Endometrial microvascular endothelial cells (primary cell): Measurements from ENCODE around the gene EYA3. TPM values are rescaled to one million over a fixed set of nuclear protein-coding genes. Genes with fewer than 3 reads are reported as not detected.

Experiments used
- in situ Hi-C: cut with HindIII; loops from 2 replicates; pipeline ENCODE4 v1.10.0; 2017; ENCODE audit warnings: low sequenced_read_pairs, low pct_unique_long_range_greater_than_20kb; ENCODE audit errors: inconsistent ontology term
- total RNA-seq: library from RNA; depleted of rRNA; stranded (reverse); fragments of >200 nt; gene quantifications from one replicate; pipeline ENCODE4 v1.2.3, GENCODE V29; 2015; ENCODE audit errors: inconsistent ontology term

The EYA3 gene, protein sequence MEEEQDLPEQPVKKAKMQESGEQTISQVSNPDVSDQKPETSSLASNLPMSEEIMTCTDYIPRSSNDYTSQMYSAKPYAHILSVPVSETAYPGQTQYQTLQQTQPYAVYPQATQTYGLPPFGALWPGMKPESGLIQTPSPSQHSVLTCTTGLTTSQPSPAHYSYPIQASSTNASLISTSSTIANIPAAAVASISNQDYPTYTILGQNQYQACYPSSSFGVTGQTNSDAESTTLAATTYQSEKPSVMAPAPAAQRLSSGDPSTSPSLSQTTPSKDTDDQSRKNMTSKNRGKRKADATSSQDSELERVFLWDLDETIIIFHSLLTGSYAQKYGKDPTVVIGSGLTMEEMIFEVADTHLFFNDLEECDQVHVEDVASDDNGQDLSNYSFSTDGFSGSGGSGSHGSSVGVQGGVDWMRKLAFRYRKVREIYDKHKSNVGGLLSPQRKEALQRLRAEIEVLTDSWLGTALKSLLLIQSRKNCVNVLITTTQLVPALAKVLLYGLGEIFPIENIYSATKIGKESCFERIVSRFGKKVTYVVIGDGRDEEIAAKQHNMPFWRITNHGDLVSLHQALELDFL
- total RNA-seq: 15.1 TPM

DNA sequence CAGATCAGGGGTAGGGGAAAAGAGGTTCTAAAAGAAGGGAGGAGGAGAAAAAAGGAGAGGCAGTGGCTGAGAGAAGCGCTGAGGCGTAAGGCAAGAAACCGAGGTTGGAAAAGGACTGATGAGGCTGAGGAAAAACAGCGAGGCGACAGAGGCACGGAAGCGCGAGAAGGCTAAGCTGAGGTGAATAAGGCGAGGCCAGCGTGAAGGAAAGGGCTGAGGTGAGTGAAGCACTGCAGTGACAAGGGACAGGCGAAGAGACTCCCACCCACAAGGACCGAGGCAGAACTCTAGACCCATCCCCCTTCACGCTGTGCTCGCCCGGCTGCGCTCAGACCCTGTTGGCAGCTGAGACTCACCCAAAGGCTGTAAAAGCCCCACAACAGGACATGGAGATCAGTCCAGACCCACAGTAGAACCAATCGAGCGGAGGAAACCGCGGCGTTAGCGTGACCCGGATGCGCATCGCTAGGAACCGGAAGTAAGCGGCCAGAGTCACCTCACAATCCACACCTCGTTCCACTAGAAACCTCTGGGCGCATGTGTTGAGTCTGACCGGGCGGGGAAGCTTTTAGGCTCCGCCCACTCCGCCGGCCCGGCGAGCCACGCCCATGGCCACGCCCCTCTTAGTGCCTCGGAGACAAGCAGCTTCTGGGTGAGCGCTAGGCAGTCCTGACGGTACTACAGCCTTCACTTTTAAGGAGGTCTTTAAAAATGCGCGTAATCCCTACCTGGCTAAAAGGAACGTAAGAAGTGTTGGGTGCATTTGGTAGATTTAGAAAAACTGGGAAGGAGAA is at the start of gene EYA3:
Gene EYA3, minus strand, starts transcription at position 443 of the 794 bp plus-strand sequence. CDS start 30,584 bp downstream, outside the sequence.
- in situ Hi-C loops: no loop called here

DNA sequence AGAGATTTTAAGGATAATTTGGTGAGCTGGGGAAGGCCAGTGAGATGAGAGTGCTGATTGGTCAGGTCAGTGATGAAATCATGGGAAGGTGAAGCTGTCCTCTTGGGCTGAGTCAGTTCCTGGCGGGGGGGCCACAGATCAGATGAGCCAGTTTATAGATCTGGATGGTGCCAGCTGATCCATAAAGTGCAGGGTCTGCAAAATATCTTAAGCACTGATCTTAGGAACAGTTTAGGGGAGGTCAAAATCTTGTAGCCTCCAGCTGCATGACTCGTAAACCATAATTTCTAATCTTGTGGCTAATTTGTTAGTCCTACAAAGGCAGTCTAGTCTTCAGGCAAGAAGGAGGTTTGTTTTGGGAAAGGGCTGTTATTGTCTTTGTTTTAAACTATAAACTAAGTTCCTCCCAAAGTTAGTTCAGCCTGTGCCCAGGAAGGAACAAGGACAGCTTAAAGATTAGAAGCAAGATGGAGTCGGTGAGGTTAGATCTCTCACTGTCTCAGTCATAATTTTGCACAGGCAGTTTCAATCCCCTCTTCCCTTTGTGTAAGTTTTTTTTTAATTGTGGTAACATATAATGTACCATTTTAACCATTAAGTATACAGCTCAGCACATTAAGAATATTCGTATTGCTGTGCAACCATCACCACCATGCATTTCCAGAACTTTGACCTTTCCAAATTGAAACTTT is 48.7 kb upstream of the EYA3 start:
- in situ Hi-C loops: no loop called here

DNA sequence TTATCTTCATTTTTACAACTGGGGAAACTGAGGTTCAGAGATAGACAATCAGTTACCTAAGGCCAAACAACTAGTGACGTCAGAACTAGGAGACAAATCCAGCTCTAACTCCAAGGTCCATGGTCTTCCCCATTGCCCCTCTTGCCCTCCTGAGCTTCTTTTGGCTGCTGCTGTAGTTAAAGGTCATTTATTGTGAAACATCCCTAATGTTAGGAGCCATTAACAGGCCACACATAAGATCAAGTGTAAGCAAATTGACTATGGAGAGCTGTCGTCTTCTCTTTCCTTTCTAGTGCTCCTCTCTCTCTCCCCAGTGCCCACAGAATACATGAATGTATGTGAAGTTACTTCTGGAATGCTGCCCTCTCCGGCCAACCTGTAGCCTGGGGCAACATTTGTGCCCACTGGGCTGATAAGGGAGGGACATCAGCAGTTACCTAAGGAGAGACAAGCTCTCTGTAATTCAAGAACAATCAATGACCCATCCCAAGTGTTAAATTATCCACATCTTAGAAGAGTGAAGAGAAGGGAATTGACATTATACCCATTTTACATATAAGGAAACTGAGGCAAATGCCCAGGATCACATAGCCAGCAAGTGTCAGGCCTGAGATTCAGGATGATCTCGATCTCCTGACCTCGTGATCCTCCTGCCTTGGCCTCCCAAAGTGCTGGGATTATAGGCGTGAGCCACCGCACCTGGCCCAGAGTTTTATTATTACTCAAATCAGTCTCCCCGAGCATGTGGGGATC is 47.9 kb upstream of the EYA3 start:
- in situ Hi-C loops: no loop called here

DNA sequence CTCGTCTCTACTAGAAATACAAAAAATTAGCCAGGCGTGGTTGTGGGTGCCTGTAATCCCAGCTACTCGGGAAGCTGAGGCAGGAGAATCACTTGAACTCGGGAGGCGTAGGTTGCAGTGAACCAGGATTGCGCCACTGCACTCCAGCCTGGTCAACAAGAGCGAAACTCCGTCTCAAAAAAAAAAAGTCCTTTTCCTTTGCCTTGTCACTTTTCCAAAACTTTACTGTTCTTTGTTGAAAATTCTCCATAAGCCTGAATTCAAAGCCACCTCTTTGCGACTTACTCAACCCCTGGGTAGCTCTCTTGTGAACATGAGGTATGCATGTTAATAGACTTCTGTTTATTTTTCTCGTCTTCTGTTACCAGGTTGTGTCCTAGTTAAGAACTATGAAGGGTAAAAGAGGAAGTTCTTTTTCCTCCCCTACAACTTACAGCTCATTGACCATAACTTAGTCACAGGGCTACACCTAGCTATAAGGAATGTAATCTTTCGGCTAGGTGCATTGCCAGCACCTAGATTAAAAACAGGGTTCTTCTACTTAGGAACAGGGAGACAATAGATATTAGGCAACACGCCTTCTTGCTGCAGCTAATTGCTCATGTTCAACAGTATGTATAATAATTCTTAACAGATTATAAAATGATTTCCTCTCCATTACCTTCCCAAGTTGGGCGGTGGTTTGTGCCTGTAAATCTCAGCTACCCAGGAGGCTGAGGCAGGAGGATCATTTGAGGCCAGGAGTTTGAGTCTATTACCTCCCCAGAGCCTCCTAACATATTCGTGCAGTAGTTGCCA is 47.2 kb upstream of the EYA3 start:
- in situ Hi-C loops: no loop called here

DNA sequence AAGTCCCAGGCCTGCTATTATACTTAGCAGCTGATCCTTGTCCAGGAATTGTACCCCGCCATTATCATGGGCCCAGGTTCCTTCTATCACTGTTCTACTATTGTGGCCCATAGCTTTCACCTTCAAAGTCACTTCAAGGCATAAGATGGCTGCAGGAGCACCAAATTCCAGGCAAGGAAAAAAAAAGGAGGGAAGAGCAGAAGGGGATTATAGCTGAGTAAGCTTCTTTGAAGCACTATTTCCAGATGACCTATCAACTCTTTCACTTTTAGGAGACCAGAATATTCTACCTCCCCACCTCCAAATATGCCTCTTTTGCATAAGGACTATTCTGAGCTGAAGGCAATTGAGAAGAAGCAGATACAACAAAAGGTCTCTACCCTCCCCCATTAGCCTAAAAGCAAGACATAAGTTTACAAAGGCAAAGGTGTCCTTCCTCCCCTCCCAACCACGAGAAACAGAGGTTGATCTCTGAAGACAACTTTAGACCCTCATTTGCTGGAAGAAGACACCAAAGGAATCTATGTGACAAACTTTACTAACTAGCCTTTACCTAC is 46.3 kb upstream of the EYA3 start:
- in situ Hi-C loops: no loop called here

DNA sequence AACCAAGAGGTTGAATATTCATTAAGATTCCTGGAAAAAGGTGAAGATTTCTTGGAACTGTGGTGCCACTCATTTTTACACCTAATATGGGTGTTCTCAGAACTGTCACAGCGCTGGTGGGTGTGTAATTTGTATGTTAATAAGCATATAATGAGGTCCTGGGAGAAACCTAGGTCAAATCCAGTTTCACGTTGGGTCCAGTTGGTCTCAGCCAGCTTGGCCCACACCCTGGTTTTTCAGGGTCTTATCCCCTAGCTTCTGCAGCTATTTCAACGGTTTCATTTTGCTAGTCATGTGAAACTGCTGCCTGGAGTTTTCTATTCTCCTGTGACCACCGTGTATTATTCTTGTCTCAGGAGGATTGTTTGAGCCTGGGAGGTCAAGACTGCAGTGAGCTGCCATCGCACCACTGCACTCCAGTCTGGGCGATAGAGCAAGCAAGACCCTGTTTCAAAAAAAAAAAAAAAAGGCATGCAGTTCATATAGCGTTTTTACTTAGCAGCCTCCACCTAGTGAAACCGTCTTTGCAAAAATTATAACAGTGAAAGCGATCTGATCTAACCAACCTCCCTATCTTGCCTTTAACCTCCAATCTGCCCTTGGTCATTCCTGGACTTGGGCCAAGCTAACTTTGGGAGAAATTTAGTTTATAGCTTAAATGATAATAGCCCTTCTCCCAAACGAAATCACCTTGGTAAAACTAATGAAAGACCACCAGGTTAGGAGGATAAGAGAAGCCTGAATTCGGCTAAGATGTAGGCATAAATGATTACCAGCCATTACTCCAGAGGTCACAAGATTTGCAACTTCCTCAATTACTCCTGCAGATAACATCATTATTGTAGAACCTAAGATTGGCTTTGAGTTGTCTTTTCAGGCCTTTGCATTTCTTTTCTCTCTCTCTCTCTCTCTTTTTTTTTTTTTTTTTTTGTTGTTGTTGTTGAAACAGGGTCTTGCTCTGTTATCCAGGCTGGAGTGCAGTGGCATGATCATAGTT is 44.1 kb upstream of the EYA3 start:
- in situ Hi-C loops: no loop called here

DNA sequence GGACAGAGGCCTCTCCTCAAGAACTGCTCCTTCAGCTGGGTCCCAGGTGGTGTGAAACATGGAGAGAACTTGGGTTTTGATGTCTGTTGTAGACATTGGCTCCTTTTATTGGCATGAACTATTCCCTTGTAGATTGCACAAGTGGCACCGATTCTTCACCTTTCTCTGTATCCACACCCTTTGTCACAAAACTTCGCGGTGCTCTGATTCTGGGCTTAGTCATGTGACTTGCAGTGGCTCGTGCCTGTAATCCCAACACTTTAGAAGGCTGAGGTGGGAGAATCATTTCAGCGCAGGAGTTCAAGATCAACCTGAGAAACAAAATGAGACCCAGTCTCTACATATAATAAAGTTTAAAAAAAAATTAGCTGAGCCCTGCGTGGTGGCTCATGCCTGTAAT is 42.5 kb upstream of the EYA3 start:
- in situ Hi-C loops: no loop called here

DNA sequence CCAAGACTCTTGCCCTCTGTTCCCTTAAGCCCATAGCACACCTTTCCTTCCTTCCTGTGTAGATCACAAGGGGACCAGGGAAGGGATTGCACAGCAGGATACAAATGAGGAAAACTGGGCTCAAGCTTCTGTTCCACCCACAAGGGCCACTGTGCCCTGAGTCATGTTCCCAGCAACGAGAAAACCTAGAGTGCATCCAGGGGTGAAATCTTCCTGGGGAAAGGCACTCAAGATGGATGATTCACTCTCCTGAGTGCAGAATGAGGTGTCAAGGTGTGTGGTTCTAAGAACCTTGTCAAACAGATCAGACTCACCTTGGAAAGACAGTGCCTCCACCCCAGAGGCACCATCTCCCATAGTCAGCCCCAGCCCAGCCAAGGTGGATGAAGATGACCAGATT is 40.7 kb upstream of the EYA3 start:
- in situ Hi-C loops: no loop called here

DNA sequence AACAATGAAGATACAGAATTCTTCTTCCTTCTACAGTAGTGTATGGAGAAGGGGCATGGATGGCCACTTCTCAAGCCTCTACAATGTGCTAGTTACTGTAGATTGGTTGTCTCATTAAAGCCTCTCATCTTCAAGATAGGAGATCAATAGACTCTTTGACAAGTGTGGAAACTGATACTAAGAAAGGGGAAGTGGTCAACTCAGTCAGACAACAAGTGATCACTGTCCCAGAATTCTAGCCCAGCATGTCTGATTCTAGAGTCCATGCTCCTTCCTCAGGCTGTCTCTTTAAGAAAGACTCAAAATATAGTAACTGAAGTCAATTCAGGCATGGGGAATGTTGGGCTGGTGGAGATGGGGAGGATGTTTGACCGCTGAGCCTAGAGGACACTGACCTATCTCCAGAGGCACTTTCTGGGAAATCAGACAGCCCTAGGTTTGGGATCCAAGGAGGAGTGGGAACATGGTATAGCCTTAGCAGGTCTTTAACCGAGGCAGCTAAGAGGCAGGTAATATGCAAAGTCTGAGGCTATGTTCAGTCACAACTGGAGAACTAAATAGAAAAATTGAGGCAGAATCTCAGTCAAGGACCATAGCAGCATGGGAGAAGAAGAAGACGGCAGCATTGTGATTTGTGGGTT is 39.3 kb upstream of the EYA3 start:
- in situ Hi-C loops: no loop called here

DNA sequence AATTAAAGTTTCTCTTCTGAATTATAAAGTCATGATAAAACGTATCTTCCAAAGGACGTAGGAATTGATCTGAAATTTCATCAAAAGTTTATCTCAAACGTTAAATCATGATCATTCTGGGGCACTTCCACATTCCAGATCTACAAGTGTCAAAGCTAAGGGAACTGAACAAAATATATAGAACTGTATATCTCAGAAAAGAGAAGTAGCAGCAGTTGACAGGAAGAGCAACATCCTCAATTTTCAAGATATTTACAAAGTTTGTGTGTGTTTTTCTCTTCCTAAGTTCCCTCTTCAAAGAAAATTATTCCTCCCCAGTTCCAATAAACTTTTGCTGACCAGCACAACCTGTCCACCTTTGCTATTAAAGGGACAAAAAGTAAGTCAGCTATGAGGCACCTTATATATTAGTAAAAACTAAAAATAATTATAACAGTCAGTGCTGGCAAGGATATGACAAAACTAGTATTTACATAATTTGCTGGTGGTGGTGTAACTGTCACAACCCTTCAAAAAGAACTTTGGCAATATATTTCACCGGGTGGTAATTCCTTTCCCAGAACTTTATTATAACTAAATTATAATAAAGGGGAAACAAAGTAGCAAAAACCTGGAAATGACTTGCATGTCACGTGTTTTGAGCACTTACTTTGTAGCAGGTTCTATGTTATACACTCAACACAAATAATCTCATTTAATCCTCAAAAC is 38.5 kb upstream of the EYA3 start:
- in situ Hi-C loops: no loop called here

DNA sequence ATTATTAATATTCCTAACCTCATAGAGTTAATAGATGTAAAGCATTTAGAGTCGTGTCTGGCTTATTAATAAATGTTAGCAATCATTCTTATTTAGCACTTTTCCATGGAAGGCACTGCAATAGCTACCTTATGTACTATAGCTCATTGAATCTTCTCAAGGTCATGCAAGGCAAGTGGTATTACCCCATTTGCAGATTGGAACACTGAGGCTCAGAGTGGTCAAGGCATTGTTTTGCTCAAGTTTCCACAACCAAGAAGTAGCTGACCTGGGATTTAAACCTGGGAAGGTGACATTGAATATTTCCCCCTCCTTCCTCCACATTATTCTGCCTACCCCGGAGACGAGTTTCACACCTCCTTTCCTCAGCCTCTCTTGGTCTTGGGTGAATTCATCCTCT is 37.8 kb upstream of the EYA3 start:
- in situ Hi-C loops: no loop called here

DNA sequence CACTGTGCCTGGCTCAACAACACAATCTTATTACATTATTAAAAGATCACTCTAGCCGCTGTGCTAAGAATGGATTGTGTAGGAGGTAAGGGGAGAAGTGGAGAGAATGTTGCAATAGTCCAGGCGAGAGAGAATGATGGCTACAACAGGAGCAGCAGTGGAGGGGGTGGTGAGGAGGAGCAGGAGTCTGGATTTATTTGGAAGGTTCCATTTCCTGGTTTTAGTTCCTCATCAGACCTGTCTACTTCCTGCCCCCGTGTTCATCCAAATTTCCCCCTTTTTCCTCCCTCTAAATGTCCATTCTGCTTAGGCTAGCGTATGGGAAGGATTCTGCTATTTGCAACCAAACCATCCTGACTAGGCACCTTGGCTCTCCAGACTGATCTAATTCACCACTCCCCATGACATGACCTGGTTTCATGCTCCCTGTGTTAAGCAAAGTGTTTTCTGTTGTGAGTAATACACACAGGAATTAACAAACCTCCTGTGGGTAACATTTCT is 35.1 kb upstream of the EYA3 start:
- in situ Hi-C loops: no loop called here

DNA sequence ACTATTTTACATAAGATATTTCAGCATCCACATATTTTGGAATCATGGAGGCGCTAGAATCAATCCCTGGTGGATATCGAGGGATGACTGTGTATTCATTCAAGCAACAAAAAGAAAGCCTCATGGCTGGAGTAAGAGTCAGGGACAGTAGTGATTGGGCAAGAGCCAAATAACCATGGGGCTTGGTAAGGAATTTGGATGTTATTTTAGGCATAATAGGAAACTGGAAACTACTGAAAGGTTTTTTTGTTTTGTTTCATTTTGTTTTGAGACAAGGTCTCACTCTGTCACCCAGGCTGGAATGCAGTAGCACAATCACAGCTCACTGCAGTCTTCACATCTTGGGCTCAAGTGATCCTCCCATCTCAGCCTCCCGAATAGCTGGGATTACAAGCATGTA is 33.8 kb upstream of the EYA3 start:
- in situ Hi-C loops: no loop called here

DNA sequence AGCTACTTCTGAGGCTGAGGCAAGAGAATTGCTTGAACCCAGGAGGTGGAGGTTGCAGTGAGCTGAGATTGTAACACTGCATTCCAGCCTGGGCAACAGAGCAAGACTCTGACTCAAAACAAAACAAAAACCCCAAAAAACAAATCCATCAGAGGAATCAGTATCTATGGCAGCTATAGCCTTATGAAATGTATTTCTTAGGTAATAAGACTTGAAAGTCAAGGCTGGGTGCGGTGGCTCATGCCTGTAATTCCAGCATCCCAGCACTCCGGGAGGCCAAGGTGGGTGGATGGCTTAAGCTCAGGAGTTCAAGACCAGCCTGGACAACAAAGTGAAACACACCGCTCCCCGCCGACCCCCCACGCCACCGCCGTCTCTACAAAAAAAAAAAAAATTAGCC is 31.1 kb upstream of the EYA3 start:
- in situ Hi-C loops: no loop called here

DNA sequence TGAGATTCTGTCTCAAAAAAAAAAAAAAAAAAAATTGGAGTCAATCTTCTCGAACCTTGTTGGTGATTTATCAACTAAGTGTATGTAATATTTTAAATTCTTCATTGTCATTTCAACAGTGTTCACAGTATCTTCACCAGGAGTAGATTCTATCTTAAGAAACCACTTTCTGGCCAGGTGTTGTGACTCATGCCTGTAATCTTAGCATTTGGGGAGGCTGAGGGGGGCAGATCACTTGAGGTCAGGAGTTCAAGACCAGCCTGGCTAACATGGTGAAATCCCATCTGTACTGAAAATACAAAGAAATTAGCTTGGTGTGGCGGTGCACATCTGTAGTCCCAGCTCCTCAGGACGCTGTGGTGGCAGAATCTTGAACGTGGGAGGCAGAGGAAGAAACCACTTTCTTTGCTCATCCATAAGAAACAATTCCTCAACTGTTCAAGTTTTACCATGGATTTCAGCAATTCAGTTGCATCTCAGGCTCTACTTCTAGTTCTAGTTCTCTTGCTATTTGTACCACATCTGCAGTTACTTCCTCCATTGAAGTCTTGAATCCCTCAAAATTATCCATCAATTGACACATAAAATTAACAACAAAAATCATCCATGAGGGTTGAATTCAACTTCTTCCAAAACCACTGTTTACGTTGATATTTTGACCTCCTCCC is 30.4 kb upstream of the EYA3 start:
- in situ Hi-C loops: no loop called here
